D341Med (cell line): ENCODE measurements around the gene VSIG10L2.
A peak's percentile ranks its signal among the peaks of the same experiment; 100 is the strongest.
"Not testable (repeated sequence)": the region's sequence is repeated elsewhere in the genome, so short reads cannot be mapped to it uniquely, and the experiment has no call there.

Experiments used
- DNase-seq: peaks from one replicate; pipeline ENCODE4 v3.0.0; 2012; ENCODE audit warnings: low spot score

The VSIG10L2 gene

GRCh38 chr11:125945797-125946520 lies at the start of gene VSIG10L2:
VSIG10L2 (plus strand) TSS chr11:125946044; CDS start chr11:125946056, 12 bp downstream.
- DNase-seq: no peak

DNA sequence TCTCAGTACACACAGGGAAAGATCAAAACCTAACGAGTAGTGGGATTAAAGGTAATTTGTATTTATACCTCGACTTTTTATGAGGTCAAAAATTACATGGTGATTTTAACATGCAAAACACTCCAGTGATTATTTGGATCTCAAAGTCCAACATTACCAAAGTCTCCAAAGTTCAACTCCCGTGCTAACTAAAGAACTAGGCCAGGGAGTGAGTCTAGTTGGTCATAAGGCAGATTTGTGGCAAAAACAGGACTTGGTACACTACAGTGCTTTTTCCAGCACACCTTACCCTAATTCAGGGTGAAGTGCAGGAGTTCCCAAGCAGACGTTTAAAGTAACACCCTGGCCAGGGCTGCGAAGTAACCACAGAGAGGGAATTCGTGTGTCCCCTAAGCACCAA lies 44.0 kb upstream of the VSIG10L2 start:
- no peak for DNase-seq

GRCh38 chr11:125902277-125902926 lies 43.4 kb upstream of the VSIG10L2 start:
- no peak for DNase-seq

DNA sequence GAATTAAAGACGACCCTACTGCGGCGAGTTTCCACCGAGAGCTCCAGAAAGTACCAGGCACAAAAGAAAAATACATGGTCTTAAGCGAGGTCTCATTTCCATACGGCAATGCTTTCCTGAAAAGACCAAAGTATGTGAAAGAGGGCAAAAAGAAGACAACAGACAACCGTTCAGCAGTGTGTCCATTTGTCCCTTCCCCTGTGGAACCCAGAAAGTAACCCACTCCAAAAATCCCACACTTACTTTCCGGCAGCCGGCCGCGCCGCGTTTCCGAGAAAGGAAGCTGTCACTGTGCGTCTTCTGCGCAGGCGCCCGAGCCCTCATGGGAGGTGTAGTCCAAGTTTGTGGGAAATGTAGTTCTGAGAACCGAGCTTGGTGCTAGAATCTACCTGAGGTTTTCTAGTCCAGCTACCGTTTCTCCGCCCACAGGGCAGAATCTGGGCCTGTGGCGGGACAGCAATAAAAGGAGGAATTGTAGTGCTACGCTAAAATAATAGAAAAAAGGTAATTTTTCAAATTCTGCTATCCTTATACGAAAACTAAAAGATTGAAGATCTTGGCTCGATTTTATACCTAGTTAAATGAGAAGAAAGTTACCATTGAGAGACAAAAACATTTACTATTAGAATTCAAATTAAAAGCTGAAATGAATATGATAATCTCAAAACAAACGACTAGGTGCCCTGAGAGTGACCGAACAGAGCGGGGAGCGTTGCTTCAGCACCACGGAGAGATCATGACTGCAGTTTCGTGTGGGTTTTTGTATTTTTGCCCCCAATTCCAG lies 42.7 kb upstream of the VSIG10L2 start, which contains the start of gene PUS3:
Gene PUS3, minus strand, starts transcription at position 280 of the 784 bp plus-strand sequence. CDS start 6,922 bp downstream, outside the sequence.
- DNase-seq: peak; percentile 92

GRCh38 chr11:125903711-125904659 lies 41.9 kb upstream of the VSIG10L2 start, which contains the start of gene DDX25:
DDX25 (plus strand) TSS chr11:125904508; CDS start chr11:125904518, 10 bp downstream.
- DNase-seq: peak; percentile 55

GRCh38 chr11:125904678-125905077 lies 41.2 kb upstream of the VSIG10L2 start:
- no peak for DNase-seq

- no peak for DNase-seq
Observed at GRCh38 chr11:125910226-125910849, 35.5 kb upstream of the VSIG10L2 start.

DNA sequence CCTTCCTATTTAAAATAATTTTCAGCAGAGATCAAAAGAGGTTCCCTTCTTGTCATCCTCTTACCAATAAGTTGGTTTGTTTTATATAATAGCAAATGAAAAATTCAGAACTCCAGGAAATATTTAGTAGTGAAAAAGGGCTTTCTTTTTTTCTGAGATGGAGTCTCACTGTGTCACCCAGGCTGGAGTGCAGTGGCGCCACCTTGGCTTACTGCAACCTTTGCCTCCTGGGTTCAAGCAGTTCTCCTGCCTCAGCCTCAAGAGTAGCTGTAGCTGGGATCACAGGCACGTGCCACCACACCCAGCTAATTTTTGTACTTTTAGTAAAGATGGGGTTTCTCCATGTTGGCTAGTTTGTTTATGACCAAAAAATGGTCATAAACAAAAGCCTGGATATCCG lies 31.2 kb upstream of the VSIG10L2 start:
- not testable (repeated sequence) for DNase-seq

- DNase-seq: no peak
Observed at GRCh38 chr11:125916683-125917347, 29.0 kb upstream of the VSIG10L2 start.

DNA sequence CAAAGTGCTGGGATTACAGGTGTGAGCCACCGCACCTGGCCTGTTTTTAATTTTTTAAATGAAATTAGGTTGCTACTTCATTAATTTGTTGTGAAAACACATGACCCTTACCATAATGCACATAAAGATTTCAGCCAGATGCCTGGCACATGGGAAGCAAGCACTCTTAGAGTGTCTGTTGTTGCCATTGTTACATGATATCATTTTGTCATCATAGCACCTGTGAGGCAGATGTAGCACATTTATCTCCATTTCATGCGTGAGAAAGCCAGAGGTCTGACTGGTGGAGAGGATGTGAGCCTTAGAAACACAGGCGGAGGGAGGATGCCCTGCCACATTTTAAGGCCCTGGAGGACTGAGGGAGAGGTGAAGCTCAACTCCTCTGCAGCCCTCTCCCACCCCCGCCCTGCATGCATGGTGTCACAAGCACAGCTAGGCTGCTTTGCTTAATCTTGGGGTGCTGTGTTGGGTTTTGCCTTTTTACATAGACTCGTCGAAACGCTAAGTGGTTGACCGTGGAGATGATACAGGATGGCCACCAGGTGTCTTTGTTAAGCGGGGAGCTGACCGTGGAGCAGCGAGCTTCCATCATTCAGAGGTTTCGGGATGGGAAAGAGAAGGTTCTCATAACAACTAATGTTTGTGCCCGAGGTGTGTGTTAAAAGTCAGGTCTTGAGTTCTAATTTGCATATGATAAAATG lies 27.6 kb upstream of the VSIG10L2 start:
- DNase-seq: no peak

- DNase-seq: no peak
Observed at GRCh38 chr11:125921042-125921441, 24.8 kb upstream of the VSIG10L2 start.

- no peak for DNase-seq
Observed at GRCh38 chr11:125922156-125922555, 23.7 kb upstream of the VSIG10L2 start.

- DNase-seq: peak; percentile 81
Observed at GRCh38 chr11:125923012-125923579, 22.7 kb upstream of the VSIG10L2 start.

DNA sequence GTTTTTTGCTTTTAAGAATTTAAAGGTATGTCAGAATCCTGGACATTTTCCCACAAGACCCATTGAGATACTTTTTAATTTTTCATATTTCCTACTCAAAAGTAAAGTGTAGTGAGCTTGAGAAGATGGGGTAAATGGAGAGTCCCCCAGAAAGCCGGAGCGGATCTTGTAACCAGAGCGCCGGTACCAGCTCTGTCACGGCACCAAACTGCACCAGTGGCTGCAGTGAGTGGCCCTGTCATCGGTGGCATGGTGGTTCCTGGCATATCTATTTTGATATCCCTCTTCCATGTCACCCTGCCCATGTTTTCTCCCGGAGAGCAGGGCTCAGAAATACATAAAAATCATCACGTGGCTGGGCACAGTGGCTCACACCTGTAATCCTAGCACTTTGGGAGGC lies 22.2 kb upstream of the VSIG10L2 start:
- DNase-seq: no peak

- DNase-seq: no peak
Observed at GRCh38 chr11:125924384-125925007, 21.3 kb upstream of the VSIG10L2 start.

GRCh38 chr11:125925247-125925740 lies 20.6 kb upstream of the VSIG10L2 start:
- DNase-seq: no peak

DNA sequence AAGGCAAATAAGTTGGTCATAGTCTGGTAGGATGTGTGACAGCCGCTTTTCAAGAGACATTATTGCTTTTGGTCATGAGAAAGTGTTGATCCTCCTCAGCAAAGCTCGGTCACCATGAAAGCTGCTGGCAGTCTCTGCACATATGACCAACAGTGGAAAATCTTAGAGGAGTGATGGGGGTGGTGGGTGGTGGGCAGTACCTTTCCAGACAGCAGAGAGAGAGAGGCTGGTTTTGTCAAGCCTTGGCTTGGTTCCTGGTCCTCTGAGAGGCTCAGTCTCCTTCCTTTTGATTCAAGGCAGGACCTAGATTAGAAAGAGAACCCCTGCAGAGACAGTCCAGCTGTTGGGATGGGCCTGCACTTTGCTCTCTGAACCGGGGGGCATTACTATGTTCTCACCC lies 20.0 kb upstream of the VSIG10L2 start:
- DNase-seq: no peak

DNA sequence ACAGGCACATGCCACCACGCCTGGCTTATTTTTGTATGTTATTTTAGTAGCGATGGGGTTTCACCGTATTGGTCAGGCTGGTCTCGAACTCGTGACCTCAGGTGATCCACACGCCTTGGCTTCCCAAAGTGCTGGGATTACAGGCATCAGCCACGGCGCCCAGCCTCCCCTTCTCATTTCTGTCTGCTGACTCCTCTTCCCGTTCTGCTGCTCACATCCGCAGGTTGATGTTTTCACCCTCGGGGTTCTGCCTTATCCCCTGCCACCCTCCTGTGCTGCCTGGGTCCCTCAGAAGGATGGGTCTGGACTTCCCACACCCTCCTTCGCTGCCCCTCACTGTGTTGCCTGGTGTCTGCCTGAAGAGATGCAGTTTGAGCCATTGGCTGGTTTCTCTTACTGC lies 19.2 kb upstream of the VSIG10L2 start:
- no peak for DNase-seq
